OCI-LY1 (cell line): ENCODE measurements around the gene RARA.

ENCODE experiments used
- EZH2 ChIP-seq: fragments of 200-600 bp; sonication (generic), shearing (Covaris generic); IDR thresholded peaks from 2 replicates; pipeline ENCODE4 v1.8.0; 2017; ENCODE audit warnings: borderline replicate concordance, mixed run types, mild to moderate bottlenecking, antibody characterized with exemption, low read length, moderate library complexity, mixed read lengths
- TF ChIP-seq, protein P1 (sequence below): fragments of 200-600 bp; sonication (generic), shearing (Covaris generic); IDR thresholded peaks from 2 replicates; pipeline ENCODE4 v1.5.1; 2017; ENCODE audit warnings: mild to moderate bottlenecking, antibody characterized with exemption, low read length, moderate library complexity, mixed read lengths

DNA sequence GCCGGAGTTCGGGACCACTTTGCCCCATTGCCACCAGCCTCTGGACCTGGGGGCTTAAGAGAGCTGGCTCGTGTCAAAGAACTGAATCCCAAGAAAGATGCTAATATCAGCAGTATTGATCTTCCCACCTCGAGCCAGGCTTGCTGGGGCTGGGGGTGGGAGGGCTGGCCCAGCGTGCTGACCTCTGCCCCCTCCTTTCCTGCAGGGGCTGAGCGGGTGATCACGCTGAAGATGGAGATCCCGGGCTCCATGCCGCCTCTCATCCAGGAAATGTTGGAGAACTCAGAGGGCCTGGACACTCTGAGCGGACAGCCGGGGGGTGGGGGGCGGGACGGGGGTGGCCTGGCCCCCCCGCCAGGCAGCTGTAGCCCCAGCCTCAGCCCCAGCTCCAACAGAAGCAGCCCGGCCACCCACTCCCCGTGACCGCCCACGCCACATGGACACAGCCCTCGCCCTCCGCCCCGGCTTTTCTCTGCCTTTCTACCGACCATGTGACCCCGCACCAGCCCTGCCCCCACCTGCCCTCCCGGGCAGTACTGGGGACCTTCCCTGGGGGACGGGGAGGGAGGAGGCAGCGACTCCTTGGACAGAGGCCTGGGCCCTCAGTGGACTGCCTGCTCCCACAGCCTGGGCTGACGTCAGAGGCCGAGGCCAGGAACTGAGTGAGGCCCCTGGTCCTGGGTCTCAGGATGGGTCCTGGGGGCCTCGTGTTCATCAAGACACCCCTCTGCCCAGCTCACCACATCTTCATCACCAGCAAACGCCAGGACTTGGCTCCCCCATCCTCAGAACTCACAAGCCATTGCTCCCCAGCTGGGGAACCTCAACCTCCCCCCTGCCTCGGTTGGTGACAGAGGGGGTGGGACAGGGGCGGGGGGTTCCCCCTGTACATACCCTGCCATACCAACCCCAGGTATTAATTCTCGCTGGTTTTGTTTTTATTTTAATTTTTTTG, 47.1 kb downstream of the RARA start:
- TF ChIP-seq, protein P1, sequence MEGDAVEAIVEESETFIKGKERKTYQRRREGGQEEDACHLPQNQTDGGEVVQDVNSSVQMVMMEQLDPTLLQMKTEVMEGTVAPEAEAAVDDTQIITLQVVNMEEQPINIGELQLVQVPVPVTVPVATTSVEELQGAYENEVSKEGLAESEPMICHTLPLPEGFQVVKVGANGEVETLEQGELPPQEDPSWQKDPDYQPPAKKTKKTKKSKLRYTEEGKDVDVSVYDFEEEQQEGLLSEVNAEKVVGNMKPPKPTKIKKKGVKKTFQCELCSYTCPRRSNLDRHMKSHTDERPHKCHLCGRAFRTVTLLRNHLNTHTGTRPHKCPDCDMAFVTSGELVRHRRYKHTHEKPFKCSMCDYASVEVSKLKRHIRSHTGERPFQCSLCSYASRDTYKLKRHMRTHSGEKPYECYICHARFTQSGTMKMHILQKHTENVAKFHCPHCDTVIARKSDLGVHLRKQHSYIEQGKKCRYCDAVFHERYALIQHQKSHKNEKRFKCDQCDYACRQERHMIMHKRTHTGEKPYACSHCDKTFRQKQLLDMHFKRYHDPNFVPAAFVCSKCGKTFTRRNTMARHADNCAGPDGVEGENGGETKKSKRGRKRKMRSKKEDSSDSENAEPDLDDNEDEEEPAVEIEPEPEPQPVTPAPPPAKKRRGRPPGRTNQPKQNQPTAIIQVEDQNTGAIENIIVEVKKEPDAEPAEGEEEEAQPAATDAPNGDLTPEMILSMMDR: no peak
- TF ChIP-seq EZH2: no peak
